Activated naive CD8-positive, alpha-beta T cell treated with anti-CD3 and anti-CD28 coated beads, Interleukin-2, amount 50 U/mL, for 24 hours (primary cell): Measurements from ENCODE around the gene POU2F2.
A peak's percentile ranks its signal among the peaks of the same experiment; 100 is the strongest.

Experiments
- ATAC-seq: fragments of 150-1000 bp; cut with Tn5 transposase; one replicate; pipeline ENCODE4 v1.10.0; 2021
- DNase-seq: peaks from one replicate; pipeline ENCODE4 v3.0.0; 2021
- H3K27ac Mint-ChIP-seq: one replicate; pipeline ENCODE4 v1.8.0; 2021; ENCODE audit warnings: mild to moderate bottlenecking, mixed read lengths
- H3K27me3 Mint-ChIP-seq: one replicate; pipeline ENCODE4 v1.8.0; 2021; ENCODE audit warnings: mixed read lengths
- H3K36me3 Mint-ChIP-seq: one replicate; pipeline ENCODE4 v1.8.0; 2021; ENCODE audit warnings: low read depth, mixed read lengths
- H3K4me1 Mint-ChIP-seq: one replicate; pipeline ENCODE4 v1.8.0; 2021; ENCODE audit warnings: mixed read lengths
- H3K4me3 Mint-ChIP-seq: one replicate; pipeline ENCODE4 v1.8.0; 2021; ENCODE audit warnings: mild to moderate bottlenecking, moderate library complexity, mixed read lengths
- H3K9me3 Mint-ChIP-seq: one replicate; pipeline ENCODE4 v1.8.0; 2021; ENCODE audit warnings: mixed read lengths

Gene POU2F2

DNA sequence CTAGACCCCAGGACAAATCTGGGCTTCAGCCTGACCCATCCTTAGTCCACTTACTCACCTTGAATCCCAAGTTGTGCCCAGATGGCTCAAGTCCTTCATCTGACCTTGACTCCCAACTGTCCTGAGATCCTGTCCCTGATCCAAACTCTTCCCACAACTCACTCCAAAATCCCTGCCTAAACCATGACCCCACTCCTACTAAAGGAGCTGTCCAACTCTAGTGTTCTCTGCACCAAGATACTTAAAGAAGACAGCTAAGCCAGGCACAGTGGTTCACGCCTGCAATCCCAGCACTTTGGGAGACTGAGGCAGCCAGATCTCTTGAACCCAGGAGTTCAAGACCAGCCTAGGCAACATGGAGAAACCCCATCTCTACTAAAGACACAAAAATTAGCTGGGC is 8.5 kb downstream of the POU2F2 start:
- Mint-ChIP-seq H3K27ac (peak overlapping the region; percentile 97), H3K4me3 (peak overlapping the region; percentile 83), H3K27me3 (no peaks in the 10 kb centered on the region), H3K4me1 (peaks cover 92% of the 10 kb centered on the region), H3K9me3 (no peaks in the 10 kb centered on the region), H3K36me3 (peaks cover 40% of the 10 kb centered on the region)
- ATAC-seq (no peak), DNase-seq (no peak)

DNA sequence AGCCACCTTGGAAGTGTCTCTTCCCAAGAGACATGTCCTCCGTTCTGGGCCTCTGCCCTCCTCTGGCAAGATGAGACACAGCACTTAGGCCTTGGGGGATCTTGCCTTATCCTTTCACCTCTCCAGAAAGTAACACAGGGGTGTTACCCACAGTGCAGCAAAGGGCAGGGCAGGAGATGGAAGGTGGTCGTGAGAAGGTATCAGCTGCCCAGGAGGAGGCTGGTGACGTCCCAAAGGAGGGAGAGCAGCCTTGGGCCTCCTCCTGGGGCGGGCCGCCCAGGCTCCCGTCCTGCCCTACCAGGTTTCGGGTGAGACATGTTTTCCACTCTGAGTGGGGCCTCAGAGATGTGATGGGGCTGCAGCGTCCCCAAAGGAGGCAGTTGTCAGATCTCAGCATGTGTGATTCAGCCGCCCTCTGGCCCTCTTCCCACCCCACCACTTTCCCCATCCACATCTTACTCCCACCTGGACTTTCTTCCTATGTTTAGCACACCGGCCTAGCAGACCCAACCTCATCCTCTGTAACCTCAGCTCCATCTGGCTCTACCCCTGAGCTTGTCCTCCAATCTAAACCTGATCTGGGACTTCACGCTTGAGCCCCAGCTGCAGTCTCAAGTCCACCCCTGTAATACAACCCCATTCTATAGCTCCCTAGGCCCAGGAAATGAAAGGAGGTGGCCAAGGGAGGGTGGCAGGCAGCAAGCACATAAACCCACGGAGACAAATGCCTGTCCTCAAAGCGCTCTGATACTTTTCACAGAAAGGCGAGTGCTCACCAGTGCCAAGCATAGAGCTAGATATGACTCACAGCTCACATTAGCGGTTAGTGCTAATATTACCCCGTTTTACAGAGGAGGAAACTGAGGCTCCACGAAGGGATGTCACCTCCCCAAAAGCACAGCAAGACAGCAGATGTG is 9.3 kb downstream of the POU2F2 start:
- H3K4me3 Mint-ChIP-seq = peak overlapping the region; percentile 83
- DNase-seq (peak; percentile 84), ATAC-seq (peak; percentile 88)
- no peaks in the 10 kb centered on the region for H3K27me3 Mint-ChIP-seq
- no peaks in the 10 kb centered on the region for H3K9me3 Mint-ChIP-seq
- peaks cover 43% of the 10 kb centered on the region for H3K36me3 Mint-ChIP-seq
- H3K27ac Mint-ChIP-seq = peak overlapping the region; percentile 97
- H3K4me1 Mint-ChIP-seq = peaks cover 91% of the 10 kb centered on the region

- no peaks in the 10 kb centered on the region for H3K27me3 Mint-ChIP-seq
- peaks cover 80% of the 10 kb centered on the region for H3K4me1 Mint-ChIP-seq
- peak overlapping the region; percentile 83 for H3K4me3 Mint-ChIP-seq
- DNase-seq = peak; percentile 87
- peaks cover 47% of the 10 kb centered on the region for H3K36me3 Mint-ChIP-seq
- H3K27ac Mint-ChIP-seq = peak overlapping the region; percentile 97
- ATAC-seq = peak; percentile 67
- H3K9me3 Mint-ChIP-seq = no peaks in the 10 kb centered on the region
Observed at GRCh38 chr19:42121656-42122069, 10.6 kb downstream of the POU2F2 start.

GRCh38 chr19:42121036-42121621 is 11.1 kb downstream of the POU2F2 start:
- Mint-ChIP-seq H3K4me3 (peak overlapping the region; percentile 83), H3K27me3 (no peaks in the 10 kb centered on the region), H3K4me1 (peaks cover 75% of the 10 kb centered on the region), H3K36me3 (peaks cover 47% of the 10 kb centered on the region), H3K9me3 (no peaks in the 10 kb centered on the region), H3K27ac (peak overlapping the region; percentile 97)
- no peak for ATAC-seq
- peak; percentile 53 for DNase-seq

GRCh38 chr19:42120276-42120980 is 11.8 kb downstream of the POU2F2 start:
- H3K27me3 Mint-ChIP-seq = no peaks in the 10 kb centered on the region
- peak; percentile 20 for ATAC-seq
- peak overlapping the region; percentile 97 for H3K27ac Mint-ChIP-seq
- peak overlapping the region; percentile 83 for H3K4me3 Mint-ChIP-seq
- DNase-seq = no peak
- peaks cover 75% of the 10 kb centered on the region for H3K4me1 Mint-ChIP-seq
- no peaks in the 10 kb centered on the region for H3K9me3 Mint-ChIP-seq
- peaks cover 48% of the 10 kb centered on the region for H3K36me3 Mint-ChIP-seq

- Mint-ChIP-seq H3K27me3 (no peaks in the 10 kb centered on the region), H3K9me3 (no peaks in the 10 kb centered on the region), H3K4me1 (peaks cover 74% of the 10 kb centered on the region), H3K27ac (no peak overlapping the region), H3K36me3 (peaks cover 50% of the 10 kb centered on the region), H3K4me3 (no peak overlapping the region)
- ATAC-seq = no peak
- no peak for DNase-seq
Observed at GRCh38 chr19:42117076-42117475, 15.2 kb downstream of the POU2F2 start.

- DNase-seq (no peak), ATAC-seq (no peak)
- peak overlapping the region; percentile 12 for H3K27ac Mint-ChIP-seq
- no peaks in the 10 kb centered on the region for H3K27me3 Mint-ChIP-seq
- H3K4me3 Mint-ChIP-seq = no peak overlapping the region
- peaks cover 74% of the 10 kb centered on the region for H3K4me1 Mint-ChIP-seq
- H3K36me3 Mint-ChIP-seq = peaks cover 53% of the 10 kb centered on the region
- no peaks in the 10 kb centered on the region for H3K9me3 Mint-ChIP-seq
Observed at GRCh38 chr19:42116308-42117075, 15.8 kb downstream of the POU2F2 start.

- peak overlapping the region; percentile 12 for H3K27ac Mint-ChIP-seq
- no peaks in the 10 kb centered on the region for H3K27me3 Mint-ChIP-seq
- H3K4me3 Mint-ChIP-seq = no peak overlapping the region
- H3K4me1 Mint-ChIP-seq = peaks cover 73% of the 10 kb centered on the region
- ATAC-seq (no peak), DNase-seq (no peak)
- H3K9me3 Mint-ChIP-seq = no peaks in the 10 kb centered on the region
- peaks cover 56% of the 10 kb centered on the region for H3K36me3 Mint-ChIP-seq
Observed at GRCh38 chr19:42115705-42116104, 16.5 kb downstream of the POU2F2 start.

GRCh38 chr19:42115219-42115618 is 17.0 kb downstream of the POU2F2 start:
- Mint-ChIP-seq H3K9me3 (no peaks in the 10 kb centered on the region), H3K4me1 (peaks cover 73% of the 10 kb centered on the region), H3K36me3 (peaks cover 54% of the 10 kb centered on the region), H3K4me3 (no peak overlapping the region), H3K27me3 (no peaks in the 10 kb centered on the region), H3K27ac (peak overlapping the region; percentile 12)
- no peak for ATAC-seq
- DNase-seq = no peak

DNA sequence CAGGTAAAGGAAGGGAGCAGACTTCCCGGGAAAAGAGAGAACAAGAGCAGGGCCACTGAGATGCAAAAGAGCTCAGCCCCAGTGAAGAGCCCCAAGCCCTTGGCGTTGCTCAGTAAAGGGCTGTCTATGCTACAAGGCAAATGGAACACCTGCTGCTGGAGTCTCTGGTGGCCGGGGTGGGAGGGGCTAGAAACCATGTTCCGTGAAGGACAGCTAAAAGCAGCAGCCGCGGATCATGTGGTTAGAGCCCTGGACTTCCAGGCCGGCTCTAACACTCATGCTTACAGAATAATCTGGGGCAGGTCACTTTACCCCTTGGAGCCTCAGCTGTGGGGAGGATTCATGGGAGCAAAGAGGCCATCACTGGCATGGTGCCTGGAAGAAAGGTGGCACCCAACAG is 17.8 kb downstream of the POU2F2 start:
- no peaks in the 10 kb centered on the region for H3K27me3 Mint-ChIP-seq
- DNase-seq (no peak), ATAC-seq (no peak)
- no peak overlapping the region for H3K4me3 Mint-ChIP-seq
- H3K36me3 Mint-ChIP-seq = peaks cover 54% of the 10 kb centered on the region
- H3K9me3 Mint-ChIP-seq = no peaks in the 10 kb centered on the region
- H3K4me1 Mint-ChIP-seq = peaks cover 69% of the 10 kb centered on the region
- peak overlapping the region; percentile 85 for H3K27ac Mint-ChIP-seq

GRCh38 chr19:42113641-42114348 is 18.5 kb downstream of the POU2F2 start:
- peaks cover 66% of the 10 kb centered on the region for H3K4me1 Mint-ChIP-seq
- H3K27ac Mint-ChIP-seq = peak overlapping the region; percentile 85
- DNase-seq (no peak), ATAC-seq (peak; percentile 27)
- no peaks in the 10 kb centered on the region for H3K27me3 Mint-ChIP-seq
- H3K9me3 Mint-ChIP-seq = no peaks in the 10 kb centered on the region
- H3K36me3 Mint-ChIP-seq = peaks cover 51% of the 10 kb centered on the region
- H3K4me3 Mint-ChIP-seq = no peak overlapping the region

- no peak for DNase-seq
- H3K4me1 Mint-ChIP-seq = peaks cover 63% of the 10 kb centered on the region
Observed at GRCh38 chr19:42111811-42112210, 20.4 kb downstream of the POU2F2 start.

GRCh38 chr19:42111384-42111783 is 20.9 kb downstream of the POU2F2 start:
- peaks cover 65% of the 10 kb centered on the region for H3K4me1 Mint-ChIP-seq
- H3K36me3 Mint-ChIP-seq = peaks cover 42% of the 10 kb centered on the region
- ATAC-seq (no peak), DNase-seq (no peak)
- H3K27me3 Mint-ChIP-seq = no peaks in the 10 kb centered on the region
- peak overlapping the region; percentile 57 for H3K27ac Mint-ChIP-seq
- H3K4me3 Mint-ChIP-seq = no peak overlapping the region
- H3K9me3 Mint-ChIP-seq = no peaks in the 10 kb centered on the region

More at GRCh38 chr19:42111811-42112210, 20.4 kb downstream of the POU2F2 start:
- H3K27ac Mint-ChIP-seq = peak overlapping the region; percentile 57
- H3K36me3 Mint-ChIP-seq = peaks cover 41% of the 10 kb centered on the region
- no peaks in the 10 kb centered on the region for H3K27me3 Mint-ChIP-seq
- no peak overlapping the region for H3K4me3 Mint-ChIP-seq
- H3K9me3 Mint-ChIP-seq = no peaks in the 10 kb centered on the region
- ATAC-seq = no peak
